GM21737 (cell line): ENCODE results near the gene LTB4R2.

Experiments
- ATAC-seq: cut with Tn5 transposase; IDR thresholded peaks from one replicate; pipeline ENCODE4 v1.9.1; 2021; ENCODE audit warnings: mild to moderate bottlenecking, moderate library complexity; ENCODE audit not compliant: unreplicated experiment

LTB4R2 gene

DNA sequence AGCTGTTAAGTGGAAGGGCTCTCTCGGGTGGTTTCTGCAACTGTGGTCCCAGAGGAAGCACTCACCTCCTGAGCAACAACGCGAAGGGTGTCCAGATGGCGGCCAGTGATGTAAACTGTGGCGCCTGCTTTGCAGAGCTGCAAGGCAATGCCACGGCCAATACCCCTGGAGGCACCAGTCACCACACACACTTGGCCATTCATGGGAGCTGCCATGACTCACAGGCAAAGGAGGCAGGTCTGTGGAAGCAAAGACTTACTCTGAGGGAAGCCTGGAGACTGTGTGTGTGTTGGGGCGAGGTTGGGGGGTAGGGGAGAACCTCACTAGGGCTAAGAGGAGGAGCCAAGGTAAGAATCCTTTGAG, 11.1 kb upstream of the LTB4R2 start:
- ATAC-seq = no peak

DNA sequence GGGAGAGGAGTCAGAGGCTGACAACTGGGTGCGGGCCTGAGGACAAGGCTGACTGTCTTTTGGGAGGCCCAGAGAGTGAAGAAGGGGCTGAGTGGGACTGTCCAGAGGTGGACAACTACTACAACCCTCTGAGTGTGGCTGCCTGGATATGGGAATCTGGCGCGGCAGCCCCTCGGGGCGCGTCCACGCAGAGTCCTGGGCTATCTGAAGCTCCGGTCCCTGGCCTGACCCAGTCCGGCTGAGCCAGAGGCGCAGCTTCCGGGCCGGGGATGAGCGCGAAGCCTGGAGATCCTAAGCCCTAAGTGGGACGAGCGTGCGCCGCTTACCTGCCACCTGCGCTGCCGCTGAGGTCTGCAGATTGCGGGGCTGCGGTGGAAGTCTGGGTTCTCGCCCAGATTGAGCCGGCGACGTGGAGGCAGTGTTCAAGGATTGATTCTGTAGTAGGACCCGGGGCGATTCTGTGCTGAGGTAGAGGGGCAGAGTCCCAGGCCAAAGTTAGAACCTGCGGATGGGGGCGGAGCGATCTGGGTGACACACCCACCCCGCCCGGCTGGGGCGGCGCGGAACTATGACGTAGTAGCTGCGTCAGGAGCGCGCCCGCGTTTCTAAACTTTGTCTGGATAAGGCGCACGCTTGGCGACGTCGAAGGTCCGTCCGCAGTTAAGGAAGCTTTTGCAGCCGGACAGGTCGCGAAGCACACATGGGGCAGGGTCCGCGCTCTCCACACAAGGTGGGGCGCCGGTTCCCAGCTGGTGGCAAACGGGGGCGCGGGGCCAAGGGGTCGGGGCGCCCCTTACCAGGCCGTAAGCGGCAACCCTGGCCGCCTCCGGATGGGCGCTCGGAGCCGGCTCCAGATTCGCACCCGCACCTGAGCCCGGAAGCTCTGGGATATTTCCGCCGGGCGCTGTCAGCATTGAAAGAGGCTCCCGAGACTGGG, 10.4 kb upstream of the LTB4R2 start, which contains the start of the genes DHRS1 and NOP9:
Gene DHRS1 (minus strand): TSS at position 526 of the 937 bp plus-strand sequence. CDS start 674 bp downstream, outside the sequence.
Gene NOP9 (plus strand): TSS at position 596 of the 937 bp plus-strand sequence. CDS start 105 bp downstream, at position 701.
- ATAC-seq = peak; percentile 57

DNA sequence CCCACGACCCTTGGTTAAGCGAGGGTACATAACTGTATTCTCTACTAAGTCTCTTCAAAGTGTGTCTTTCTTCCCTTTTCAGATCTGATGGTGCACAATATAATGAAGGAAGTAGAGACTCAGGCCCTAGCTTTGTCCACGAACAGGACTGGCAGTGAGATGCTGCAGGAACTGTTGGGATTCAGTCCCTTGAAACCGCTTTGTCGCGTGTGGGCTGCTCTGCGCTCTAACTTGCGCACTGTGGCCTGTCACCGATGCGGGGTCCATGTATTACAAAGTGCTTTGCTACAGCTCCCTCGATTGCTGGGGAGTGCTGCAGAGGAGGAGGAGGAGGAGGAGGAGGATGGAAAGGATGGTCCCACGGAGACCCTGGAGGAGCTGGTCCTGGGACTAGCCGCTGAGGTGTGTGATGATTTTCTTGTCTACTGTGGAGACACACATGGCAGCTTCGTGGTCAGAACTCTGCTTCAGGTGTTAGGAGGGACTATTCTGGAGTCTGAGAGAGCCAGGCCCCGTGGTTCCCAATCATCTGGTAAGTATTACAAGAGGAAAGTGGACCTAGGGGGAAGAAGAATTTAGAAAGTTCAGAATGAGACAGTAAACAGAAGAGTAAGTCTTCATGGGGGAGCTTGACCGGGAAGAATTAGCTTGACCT, 9.5 kb upstream of the LTB4R2 start:
- ATAC-seq = no peak

DNA sequence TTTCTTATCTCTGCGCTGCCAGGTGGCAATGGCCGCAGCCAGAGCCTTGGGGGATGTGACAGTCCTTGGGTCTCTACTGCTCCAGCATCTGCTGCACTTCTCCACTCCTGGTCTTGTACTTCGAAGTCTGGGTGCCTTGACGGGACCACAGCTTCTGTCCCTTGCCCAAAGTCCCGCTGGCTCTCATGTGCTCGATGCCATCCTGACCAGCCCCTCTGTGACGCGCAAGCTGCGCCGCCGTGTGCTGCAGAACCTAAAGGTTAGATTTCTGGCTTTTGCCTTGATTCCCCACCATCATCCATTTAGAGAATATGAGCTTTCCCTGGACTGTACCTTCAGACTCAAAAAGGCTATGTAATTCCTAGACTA, 5.9 kb upstream of the LTB4R2 start:
- ATAC-seq = no peak

DNA sequence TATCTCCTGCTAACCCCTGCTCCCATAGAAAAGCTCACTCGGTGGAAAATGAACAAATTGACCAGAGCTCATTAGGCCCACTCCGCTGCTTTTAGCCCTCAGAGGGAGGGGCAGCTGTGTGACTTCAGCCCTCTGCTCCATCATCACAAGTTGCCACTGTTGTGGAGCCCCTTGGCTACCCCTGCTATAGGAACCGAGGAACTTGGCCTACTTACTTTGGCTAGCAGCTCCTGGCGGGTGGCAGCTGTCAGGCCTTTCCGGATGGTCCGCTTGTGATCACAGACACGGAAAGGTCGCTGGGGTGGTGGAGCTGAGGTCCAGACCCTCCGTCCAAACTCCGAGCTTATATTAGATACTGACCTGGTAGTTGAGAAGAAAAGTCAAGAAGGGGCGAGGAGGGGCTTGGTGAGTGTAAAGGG, 2.8 kb upstream of the LTB4R2 start:
- no peak for ATAC-seq

DNA sequence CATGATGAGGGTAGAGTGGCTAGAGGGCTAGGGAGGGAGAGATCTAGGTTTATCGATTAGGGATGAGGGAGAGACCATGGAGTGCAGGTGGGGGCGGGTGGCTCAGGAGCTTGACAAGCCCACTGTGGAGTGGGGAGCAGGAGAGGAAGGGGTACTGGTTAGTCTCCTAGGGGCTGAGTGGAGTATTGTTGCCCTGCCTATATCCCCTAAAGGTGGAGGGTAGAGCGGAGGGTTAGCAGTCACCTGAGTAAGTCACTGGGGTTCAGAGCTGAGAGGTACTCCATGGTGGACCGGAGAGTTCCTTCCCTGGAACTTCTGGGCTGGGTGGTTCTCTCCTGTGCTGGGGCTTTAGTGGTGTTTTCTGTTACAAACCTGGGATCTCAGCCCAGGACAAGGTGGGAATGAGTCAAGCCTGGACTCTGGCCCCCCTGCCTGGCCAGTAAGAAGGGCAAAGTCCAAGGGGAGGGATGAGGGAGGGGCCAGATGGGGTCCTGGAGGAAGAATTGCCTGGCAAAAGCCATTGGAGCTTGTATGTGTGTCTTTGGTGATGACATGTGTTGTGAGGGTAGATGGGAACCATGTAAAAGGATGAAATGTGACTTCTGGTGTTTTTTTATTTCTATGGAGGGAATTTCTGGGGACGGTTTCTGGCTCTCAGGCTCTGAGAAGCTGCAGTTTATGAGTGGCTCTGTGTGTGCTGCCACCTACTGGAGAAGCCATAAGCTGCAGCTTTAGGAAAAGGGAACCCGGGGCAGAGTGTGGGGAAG, 2.2 kb upstream of the LTB4R2 start, which contains the start of gene CIDEB:
Gene CIDEB (minus strand): TSS at position 403 of the 767 bp plus-strand sequence. CDS start 119 bp downstream, at position 284.
- ATAC-seq = no peak

DNA sequence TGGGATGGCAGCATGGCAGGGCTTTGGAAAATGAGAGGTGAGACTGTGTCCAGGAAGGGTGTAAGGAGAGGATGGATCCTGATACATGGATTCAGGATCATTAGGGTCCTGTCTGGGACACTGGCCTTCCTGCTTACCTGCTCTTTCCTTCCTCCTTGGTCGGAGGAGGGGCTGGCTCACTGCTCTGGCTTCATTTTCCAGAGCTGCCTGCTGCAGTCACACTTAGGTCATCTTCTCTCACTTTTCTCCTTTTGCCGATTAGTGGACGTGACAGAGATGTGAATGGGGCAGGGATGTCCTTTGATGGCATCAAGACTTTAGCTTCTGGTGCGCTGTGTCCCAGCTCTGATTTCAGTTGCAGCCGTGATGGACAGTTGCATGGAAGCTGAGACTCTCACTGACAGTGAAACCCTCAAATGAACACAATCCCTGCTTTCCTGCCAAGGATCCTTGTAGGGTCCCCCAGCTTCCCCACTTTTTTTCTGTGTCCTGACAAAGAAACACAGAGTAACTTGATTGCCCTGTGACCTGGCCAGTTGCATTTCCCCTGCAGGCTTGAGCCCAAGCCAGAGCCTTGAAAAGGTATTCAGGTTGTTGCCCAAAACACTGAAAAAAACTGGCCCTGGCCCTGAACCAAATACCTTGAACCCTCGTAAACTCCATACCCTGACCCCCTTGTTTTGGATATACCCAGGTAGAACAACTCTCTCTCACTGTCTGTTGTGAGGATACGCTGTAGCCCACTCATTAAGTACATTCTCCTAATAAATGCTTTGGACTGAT, 1.4 kb upstream of the LTB4R2 start:
- no peak for ATAC-seq

DNA sequence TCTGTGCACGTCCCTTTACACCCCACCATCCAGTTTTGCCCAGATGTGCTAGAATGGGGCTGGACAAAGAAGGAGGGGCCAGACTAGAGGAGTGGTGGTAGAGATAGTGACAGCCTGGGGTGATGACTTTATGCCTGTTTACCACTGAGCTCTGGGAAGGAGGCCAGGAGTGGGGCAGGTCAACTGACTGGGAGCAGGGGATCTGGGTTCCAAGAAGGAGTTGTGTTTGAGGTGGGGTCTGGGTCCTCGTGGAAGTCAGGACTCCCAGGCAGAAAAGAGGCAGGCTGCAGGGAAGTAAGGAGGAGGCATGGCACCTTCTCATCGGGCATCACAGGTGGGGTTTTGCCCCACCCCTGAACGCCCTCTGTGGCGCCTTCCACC, 315 bp downstream of the LTB4R2 start:
- no peak for ATAC-seq

DNA sequence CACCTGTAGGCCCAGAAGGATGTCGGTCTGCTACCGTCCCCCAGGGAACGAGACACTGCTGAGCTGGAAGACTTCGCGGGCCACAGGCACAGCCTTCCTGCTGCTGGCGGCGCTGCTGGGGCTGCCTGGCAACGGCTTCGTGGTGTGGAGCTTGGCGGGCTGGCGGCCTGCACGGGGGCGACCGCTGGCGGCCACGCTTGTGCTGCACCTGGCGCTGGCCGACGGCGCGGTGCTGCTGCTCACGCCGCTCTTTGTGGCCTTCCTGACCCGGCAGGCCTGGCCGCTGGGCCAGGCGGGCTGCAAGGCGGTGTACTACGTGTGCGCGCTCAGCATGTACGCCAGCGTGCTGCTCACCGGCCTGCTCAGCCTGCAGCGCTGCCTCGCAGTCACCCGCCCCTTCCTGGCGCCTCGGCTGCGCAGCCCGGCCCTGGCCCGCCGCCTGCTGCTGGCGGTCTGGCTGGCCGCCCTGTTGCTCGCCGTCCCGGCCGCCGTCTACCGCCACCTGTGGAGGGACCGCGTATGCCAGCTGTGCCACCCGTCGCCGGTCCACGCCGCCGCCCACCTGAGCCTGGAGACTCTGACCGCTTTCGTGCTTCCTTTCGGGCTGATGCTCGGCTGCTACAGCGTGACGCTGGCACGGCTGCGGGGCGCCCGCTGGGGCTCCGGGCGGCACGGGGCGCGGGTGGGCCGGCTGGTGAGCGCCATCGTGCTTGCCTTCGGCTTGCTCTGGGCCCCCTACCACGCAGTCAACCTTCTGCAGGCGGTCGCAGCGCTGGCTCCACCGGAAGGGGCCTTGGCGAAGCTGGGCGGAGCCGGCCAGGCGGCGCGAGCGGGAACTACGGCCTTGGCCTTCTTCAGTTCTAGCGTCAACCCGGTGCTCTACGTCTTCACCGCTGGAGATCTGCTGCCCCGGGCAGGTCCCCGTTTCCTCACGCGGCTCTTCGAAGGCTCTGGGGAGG, 985 bp downstream of the LTB4R2 start, which contains the start of gene LTB4R:
Gene LTB4R (plus strand): TSS at position 857 of the 959 bp plus-strand sequence. CDS start 4,150 bp downstream, outside the sequence.
- ATAC-seq = peak; percentile 58

DNA sequence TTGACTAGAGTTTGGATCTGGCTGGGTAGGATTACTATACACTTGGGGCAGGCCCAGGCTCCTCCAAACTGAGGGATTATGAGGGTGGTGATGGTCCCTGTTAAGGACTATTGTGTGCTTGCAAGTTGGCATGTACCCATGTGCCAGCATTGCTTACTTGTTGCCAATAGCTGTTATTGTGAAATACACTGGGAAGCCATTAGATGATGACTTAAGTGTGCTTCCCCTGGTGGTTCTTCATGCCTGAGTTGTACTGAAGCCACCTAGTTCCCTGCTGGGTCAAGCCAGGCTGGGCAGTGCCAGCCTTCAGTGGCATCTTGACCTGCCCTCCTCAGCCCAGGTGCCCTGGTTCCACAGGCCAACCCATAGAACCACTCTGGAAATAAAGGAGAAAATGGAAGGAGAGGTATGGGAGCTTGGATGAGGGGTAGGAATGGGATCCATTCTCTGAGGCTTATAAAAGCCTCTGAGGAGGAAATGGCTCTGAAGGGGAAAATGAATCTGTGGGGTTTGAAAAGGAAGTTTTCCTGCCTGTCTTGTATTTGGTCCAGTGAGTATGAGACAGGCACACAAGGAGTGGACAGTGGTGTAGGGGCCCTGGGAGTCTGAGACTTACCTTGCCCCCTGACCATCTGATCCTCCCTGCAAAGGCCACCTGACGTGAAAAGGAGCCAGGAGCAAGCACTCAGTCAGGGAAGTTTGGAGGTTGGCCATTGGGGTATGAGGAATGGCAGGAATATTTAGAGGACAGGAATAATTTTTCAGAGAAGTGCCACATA, 2.1 kb downstream of the LTB4R2 start:
- ATAC-seq = no peak

DNA sequence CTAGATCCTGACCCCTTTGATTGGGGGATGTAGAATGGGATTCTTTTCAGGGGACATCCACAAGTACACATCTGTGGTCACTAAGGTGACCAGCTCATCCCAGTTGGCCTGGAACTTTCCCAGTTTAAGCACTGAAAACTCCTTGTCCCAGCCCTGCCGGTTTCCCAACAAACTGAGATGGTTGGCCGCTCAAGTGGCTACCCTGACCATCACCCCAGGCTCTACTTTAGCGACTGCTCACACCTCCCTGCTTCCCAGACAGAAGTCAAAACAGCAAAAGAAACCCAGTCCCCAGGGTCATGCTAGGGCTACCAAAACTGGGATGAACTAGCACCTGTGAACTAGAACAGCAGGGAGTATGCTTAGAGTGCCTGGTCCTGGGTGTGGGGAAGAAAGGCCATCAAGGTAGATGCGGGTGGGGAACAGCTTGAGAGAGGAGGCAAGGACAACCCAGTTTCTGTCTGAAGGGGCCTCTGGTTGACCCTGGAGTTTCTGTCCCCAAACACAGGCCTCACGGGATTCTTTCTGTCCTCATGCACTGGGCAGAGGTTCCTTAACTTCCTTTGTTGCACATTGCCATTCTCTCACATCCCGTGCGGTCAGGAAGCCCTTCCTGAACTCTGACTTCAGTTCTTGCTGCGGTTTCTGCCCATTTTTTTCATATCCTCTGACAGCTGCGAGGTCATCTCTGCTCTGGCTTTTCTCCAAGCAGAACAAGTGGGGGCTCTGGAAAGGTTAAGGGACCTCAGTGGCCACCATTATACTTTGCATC, 3.0 kb downstream of the LTB4R2 start:
- ATAC-seq = no peak

DNA sequence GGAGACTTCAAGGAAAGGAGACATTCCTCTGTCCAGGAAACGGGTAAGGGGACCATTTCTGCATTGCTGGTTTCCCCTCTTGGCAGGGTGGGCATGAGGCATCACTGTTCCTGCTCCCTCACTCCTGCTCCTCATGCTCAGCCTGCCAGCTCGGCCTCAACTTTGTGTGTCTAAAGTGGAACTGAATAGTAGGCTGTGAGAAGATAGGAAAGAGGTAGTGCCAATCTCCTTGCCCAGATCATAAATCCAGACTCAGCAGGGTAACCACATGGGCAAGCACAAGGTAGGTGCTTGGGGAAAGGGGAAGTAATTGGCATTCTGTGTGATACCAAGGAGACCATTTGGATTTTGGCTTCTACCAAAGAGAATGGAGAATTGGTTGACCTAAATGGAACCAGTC, 4.0 kb downstream of the LTB4R2 start:
- ATAC-seq = no peak

DNA sequence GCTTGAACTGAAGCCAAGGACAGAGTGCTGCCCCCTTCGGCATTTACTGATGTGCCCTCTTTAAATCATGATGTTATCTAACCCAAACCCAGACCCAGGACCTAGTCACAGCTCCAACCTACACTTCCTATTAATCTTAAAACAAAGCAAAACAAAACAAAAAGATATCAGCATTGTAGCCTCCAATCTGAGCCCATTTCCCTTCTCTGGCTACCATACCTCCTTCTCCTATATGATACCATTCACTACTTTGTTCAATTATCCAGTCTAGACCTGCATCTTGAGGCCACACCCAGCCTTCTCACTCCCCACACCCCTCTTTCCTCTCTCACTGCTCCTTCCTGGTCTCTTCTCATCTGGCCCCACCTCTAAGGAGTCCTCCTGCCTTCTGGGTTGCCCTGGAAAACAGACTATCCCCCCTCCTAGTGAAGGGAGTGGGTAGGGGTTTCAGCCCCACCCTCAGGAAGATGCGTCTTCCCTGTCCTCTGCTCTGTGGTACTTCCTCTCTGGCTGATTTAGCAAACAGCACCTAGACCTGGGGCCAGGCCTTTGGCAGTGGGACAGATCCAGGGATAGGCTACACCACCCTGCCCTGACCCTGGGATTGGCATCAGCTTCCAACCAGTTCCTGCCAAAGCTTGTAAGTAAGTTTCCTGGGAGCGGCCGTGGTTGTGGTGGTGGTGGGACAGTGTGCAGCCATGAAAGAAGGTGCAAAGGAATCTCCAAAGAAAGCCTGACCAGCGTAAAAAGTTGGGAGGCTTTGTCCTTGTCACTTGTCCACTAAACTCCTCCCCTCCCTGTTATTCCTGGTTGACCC, 4.6 kb downstream of the LTB4R2 start:
- no peak for ATAC-seq

DNA sequence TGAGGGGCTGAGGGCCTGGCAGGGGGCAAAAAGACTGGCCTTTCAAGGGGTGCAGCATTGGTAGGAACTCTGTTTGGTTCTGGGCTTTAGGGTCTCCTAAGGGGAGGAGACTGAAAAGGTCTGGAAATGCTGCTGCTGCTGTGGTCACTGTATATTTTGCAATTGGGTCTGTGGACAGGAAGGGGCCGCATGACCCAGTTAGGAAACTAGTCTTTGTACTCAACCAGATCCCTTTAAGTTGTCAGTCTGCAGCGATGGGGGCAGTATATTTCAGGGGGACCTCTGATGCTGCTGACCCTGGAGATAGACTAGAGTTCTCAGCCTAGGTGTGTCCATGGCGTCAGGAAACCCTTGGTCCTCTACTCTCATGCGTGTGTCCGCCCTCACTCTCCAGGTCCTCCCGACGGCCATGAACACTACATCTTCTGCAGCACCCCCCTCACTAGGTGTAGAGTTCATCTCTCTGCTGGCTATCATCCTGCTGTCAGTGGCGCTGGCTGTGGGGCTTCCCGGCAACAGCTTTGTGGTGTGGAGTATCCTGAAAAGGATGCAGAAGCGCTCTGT, 5.4 kb downstream of the LTB4R2 start:
- ATAC-seq = no peak

DNA sequence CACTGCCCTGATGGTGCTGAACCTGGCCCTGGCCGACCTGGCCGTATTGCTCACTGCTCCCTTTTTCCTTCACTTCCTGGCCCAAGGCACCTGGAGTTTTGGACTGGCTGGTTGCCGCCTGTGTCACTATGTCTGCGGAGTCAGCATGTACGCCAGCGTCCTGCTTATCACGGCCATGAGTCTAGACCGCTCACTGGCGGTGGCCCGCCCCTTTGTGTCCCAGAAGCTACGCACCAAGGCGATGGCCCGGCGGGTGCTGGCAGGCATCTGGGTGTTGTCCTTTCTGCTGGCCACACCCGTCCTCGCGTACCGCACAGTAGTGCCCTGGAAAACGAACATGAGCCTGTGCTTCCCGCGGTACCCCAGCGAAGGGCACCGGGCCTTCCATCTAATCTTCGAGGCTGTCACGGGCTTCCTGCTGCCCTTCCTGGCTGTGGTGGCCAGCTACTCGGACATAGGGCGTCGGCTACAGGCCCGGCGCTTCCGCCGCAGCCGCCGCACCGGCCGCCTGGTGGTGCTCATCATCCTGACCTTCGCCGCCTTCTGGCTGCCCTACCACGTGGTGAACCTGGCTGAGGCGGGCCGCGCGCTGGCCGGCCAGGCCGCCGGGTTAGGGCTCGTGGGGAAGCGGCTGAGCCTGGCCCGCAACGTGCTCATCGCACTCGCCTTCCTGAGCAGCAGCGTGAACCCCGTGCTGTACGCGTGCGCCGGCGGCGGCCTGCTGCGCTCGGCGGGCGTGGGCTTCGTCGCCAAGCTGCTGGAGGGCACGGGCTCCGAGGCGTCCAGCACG, 6.1 kb downstream of the LTB4R2 start:
- ATAC-seq = no peak

DNA sequence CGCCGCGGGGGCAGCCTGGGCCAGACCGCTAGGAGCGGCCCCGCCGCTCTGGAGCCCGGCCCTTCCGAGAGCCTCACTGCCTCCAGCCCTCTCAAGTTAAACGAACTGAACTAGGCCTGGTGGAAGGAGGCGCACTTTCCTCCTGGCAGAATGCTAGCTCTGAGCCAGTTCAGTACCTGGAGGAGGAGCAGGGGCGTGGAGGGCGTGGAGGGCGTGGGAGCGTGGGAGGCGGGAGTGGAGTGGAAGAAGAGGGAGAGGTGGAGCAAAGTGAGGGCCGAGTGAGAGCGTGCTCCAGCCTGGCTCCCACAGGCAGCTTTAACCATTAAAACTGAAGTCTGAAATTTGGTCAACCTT, 6.6 kb downstream of the LTB4R2 start:
- no peak for ATAC-seq
